Body of pancreas (tissue), 4 donors: ENCODE data around the gene ATOH8.

Experiments
- POLR2A ChIP-seq, 3 donors: fragments of 450-650 bp; IDR thresholded peaks; one replicate each; pipeline ENCODE4 v1.6.1; 2016; ENCODE audit warnings: antibody characterized with exemption in 3 of 3, mild to moderate bottlenecking in 2 of 3
- TF ChIP-seq, protein P1 (sequence below), 7 experiments: fragments of 450-650 bp in 4 of 7; fragments of 200-600 bp in 3 of 7; sonication (generic) in 3 of 7; IDR thresholded peaks; one replicate each; pipeline ENCODE4 v1.5.1; 2016 to 2019; ENCODE audit warnings: antibody characterized with exemption in 7 of 7

- TF ChIP-seq, protein P1, sequence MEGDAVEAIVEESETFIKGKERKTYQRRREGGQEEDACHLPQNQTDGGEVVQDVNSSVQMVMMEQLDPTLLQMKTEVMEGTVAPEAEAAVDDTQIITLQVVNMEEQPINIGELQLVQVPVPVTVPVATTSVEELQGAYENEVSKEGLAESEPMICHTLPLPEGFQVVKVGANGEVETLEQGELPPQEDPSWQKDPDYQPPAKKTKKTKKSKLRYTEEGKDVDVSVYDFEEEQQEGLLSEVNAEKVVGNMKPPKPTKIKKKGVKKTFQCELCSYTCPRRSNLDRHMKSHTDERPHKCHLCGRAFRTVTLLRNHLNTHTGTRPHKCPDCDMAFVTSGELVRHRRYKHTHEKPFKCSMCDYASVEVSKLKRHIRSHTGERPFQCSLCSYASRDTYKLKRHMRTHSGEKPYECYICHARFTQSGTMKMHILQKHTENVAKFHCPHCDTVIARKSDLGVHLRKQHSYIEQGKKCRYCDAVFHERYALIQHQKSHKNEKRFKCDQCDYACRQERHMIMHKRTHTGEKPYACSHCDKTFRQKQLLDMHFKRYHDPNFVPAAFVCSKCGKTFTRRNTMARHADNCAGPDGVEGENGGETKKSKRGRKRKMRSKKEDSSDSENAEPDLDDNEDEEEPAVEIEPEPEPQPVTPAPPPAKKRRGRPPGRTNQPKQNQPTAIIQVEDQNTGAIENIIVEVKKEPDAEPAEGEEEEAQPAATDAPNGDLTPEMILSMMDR (IDR thresholded peaks at IDR 0.05): no peak
- TF ChIP-seq POLR2A (IDR thresholded peaks at IDR 0.05): no peak
These were observed 36.2 kb downstream of the ATOH8 start for GRCh38 chr2:85790032-85790431.
